Measurements from ENCODE around the gene ZNF19.

DNA sequence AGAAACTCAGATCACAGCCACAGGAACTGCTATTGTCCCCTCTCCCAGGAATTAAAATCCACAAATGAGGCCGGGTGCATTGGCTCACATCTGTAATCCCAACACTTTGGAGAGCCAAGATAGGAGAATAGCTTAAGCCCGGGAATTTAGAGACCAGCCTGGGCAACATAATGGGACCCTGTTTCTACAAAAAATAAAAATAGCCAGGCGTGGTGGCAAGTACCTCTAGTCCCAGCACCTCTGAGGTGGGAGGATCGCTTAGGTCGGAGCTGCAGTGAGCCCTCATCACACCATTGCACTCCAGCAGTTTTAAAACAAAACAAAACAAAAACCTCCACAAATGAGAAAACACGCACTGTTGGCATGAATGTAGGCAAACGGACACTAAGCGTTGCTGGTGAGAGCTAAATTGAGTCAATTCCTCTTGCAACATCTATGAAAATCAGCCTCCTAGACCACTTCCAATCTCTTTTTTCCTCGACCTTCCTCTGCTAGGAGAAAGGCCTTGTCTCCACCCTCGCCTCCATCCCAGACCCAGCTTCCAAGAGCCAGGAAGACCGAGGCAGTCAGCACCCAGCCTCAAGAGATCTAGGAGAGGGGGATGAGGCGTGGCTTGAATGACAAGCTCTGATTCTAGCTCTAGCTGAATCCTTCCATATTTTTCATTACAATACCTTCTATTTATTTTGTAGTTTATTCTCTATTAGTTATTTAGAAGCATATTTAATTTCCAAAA is 62.1 kb downstream of the ZNF19 start:
- TF ChIP-seq, protein P1, sequence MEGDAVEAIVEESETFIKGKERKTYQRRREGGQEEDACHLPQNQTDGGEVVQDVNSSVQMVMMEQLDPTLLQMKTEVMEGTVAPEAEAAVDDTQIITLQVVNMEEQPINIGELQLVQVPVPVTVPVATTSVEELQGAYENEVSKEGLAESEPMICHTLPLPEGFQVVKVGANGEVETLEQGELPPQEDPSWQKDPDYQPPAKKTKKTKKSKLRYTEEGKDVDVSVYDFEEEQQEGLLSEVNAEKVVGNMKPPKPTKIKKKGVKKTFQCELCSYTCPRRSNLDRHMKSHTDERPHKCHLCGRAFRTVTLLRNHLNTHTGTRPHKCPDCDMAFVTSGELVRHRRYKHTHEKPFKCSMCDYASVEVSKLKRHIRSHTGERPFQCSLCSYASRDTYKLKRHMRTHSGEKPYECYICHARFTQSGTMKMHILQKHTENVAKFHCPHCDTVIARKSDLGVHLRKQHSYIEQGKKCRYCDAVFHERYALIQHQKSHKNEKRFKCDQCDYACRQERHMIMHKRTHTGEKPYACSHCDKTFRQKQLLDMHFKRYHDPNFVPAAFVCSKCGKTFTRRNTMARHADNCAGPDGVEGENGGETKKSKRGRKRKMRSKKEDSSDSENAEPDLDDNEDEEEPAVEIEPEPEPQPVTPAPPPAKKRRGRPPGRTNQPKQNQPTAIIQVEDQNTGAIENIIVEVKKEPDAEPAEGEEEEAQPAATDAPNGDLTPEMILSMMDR (IDR thresholded peaks at IDR 0.05): no peak
- no peak for TF ChIP-seq POLR2A (IDR thresholded peaks at IDR 0.05)

All from esophagus squamous epithelium (tissue), 4 donors.